ENCODE results near the gene QRSL1. TPM values are rescaled to one million over a fixed set of nuclear protein-coding genes. Genes with fewer than 3 reads are reported as not detected.
A peak's percentile ranks its signal among the peaks of the same experiment; 100 is the strongest.

QRSL1 gene
- total RNA-seq, 1 experiment from 2014 or later, result 19.5 TPM

DNA sequence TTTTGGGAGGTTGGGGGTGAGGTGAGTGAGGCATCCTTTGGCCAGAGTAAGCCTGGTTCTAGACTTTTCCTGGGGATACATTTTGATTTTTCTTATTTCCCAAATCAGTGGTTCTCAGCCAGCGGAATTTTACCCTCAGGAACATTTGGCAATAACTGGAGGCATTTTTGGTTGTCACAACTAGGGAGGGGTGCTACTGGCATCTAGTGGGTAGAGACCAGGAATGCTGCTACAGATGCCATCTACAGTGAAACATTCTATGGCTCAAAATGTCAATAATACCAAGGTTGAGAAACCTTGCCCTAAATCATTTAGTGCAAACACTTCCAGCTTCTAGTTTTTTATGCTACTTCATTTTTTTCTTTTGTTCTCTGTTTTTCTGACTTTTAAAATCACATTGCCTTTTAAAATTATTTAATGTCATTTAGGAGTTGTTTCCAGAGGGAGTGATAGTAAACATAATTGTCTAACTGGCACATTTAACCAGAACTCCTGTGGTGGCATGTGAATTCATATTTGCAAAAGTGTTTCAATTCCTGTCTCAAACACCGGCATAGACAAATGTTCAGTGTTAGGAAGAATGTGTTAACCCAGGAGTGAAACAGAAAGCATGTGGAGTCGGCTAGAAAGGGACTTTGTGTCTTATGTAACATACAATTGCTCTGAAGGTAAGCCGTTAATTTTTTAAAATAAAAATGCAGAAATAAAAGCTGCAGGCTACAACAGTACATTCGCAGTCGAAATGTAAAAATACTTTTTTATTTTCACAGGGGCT lies 59.0 kb downstream of the QRSL1 start:
- Histone ChIP-seq H2AFZ (ENCODE audit: low read length) (no peak overlapping the region), H2BK20ac (ENCODE audit: low read depth, low read length, poor library complexity, severe bottlenecking) (no peak overlapping the region), H2AK5ac (ENCODE audit: insufficient read length, low read length) (no peak overlapping the region), H3K9ac (ENCODE audit: extremely low read depth, insufficient read length, low read length) (no peak overlapping the region), H3K4me1 (ENCODE audit: insufficient read depth, low read length) (0 out of 2 replicates have a peak, but pooled peaks cover 3% of the 10 kb centered on the region), H4K91ac (ENCODE audit: insufficient read length, low read depth, low read length) (no peak overlapping the region), H3K79me1 (ENCODE audit: insufficient read depth, low read depth, low read length, poor library complexity, severe bottlenecking) (no peaks in the 10 kb centered on the region), H3K23me2 (ENCODE audit: insufficient read length, low read depth, low read length, poor library complexity, severe bottlenecking) (no peaks in the 10 kb centered on the region), H3K18ac (ENCODE audit: insufficient read length, low read depth, low read length) (no peak overlapping the region), H2BK12ac (ENCODE audit: insufficient read length, low read depth, low read length) (no peak overlapping the region), H3K14ac (ENCODE audit: insufficient read depth, low read length) (no peak overlapping the region), H3T11ph (ENCODE audit: low read length) (no peak overlapping the region), H3K27me3 (ENCODE audit: insufficient read depth, low read length) (no peaks in the 10 kb centered on the region), H2BK120ac (ENCODE audit: low read depth, low read length, poor library complexity, severe bottlenecking) (no peak overlapping the region), H3K4me2 (ENCODE audit: insufficient read depth, insufficient read length, low read length) (no peak overlapping the region), H3K23ac (ENCODE audit: insufficient read length, low read depth, low read length) (no peak overlapping the region), H2BK5ac (ENCODE audit: insufficient read length, low read length) (no peak overlapping the region), H4K20me1 (ENCODE audit: control insufficient read depth, insufficient read depth, insufficient read length) (no peaks in the 10 kb centered on the region), H3K56ac (ENCODE audit: insufficient read length, low read depth, low read length) (no peak overlapping the region), H3K27ac (ENCODE audit: insufficient read length, low read depth, low read length) (no peak overlapping the region), H3K79me2 (ENCODE audit: insufficient read depth, low read length) (no peaks in the 10 kb centered on the region), H4K8ac (replicated peaks; ENCODE audit: insufficient read length, low read depth, low read length) (no peak overlapping the region), H2BK15ac (ENCODE audit: low read depth, low read length) (no peak overlapping the region), H4K5ac (ENCODE audit: insufficient read length, low read depth, low read length) (no peak overlapping the region), H3K4ac (ENCODE audit: low read depth, low read length) (no peak overlapping the region), H3K9me3 (ENCODE audit: control insufficient read depth, low read depth, low read length) (no peaks in the 10 kb centered on the region)
- Mint-ChIP-seq H3K27me3 (ENCODE audit: low read depth) (no peaks in the 10 kb centered on the region), H3K9me3 (peaks cover 0 to 3% of the 10 kb centered on the region in 2 experiments; a peak in 1 of 5 replicates), H3K4me1 (peaks cover 34 to 44% of the 10 kb centered on the region in 2 experiments), H3K27ac (peak overlapping the region in 2 of 3 experiments; percentile 28 to 49; a peak in 2 of 7 replicates), H3K4me3 (no peak overlapping the region), H3K36me3 (ENCODE audit: insufficient read depth in 1 of 3, low read depth in 3 of 3) (no peaks in the 10 kb centered on the region)
- TF ChIP-seq, protein P1, sequence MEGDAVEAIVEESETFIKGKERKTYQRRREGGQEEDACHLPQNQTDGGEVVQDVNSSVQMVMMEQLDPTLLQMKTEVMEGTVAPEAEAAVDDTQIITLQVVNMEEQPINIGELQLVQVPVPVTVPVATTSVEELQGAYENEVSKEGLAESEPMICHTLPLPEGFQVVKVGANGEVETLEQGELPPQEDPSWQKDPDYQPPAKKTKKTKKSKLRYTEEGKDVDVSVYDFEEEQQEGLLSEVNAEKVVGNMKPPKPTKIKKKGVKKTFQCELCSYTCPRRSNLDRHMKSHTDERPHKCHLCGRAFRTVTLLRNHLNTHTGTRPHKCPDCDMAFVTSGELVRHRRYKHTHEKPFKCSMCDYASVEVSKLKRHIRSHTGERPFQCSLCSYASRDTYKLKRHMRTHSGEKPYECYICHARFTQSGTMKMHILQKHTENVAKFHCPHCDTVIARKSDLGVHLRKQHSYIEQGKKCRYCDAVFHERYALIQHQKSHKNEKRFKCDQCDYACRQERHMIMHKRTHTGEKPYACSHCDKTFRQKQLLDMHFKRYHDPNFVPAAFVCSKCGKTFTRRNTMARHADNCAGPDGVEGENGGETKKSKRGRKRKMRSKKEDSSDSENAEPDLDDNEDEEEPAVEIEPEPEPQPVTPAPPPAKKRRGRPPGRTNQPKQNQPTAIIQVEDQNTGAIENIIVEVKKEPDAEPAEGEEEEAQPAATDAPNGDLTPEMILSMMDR (conservative IDR thresholded peaks at IDR 0.05), result peak; percentile 36; the same call in 1 of the 3 replicates
- no peak for DNase-seq
- no CpG with 5 or more reads among the region's 6 CpGs for WGBS (ENCODE audit: extremely low coverage, insufficient read length, low lambda C conversion rate)

Measured in H9 (cell line).